Measurements from ENCODE around the gene CHRNA4.

The CHRNA4 gene

DNA sequence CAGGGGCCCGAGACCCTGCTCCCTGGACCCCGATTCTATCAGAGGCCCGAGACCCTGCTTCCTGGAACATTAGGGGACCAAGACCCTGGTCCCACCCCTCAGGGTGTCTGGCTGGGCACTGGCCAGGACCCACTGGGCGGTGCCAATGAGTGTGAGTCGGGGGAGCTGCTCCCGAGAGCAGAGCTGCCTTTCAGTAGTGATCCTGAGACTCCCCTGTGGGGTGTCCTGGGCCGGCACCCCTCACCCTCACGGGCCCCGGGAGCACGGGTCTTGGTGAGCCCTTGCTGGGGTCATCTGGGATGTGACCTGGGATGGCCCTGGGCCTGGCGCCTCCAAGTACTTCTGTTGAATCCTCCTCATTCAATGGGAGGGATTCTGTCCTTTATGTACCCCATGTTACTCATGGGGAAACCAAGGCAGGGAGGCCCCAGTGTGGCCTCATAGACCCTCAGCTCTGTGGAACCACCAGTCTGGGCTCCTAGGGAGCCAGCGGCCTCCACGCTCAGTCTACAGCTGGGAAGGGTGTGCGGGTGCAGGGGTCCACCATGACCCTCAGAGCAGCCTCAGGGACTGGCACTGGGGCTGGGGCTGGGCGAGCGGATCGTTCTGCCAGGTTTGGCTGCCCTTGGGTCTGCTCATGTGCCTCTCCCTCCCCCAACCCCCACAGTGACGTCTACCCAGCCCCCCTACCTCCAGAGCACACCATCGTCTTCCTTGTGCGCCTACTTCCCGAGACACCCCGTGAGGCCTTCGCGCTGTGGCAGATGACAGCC, 42.6 kb downstream of the CHRNA4 start:
- no peak for FAIRE-seq

DNA sequence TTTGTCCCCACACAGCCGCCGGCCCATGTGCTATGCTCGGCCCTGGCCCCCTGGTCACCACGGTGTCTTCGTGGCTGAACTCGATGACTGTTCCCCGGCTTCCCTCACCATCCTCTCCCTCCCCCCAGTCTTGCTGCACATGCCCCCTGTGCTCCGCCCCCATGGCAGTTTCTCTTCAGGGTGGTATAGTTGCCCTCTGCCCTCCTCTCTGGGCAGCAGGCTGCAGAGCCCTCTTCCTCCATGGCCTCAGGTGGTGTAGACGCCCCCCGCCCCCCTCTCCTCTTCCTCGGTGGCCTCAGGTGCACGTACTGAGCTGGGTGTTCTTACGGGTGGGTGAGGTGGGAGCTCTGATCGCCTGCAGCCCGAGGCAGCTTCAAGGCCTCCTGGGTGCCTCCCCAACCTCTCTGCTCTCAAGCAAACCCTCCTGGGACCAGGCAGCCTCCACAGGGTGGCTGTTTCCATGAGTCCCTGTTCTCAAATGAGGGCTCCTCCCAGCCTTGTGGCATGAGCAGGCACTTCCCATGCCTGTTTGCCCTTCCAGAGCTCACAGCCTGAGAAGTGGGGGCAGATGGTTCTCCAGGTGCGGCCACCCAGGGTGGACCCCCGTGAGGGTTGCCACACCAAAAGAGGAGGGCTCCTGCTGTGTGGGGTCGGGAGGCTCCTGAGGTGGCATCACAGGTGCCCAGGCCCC, 43.4 kb downstream of the CHRNA4 start:
- no peak for FAIRE-seq

DNA sequence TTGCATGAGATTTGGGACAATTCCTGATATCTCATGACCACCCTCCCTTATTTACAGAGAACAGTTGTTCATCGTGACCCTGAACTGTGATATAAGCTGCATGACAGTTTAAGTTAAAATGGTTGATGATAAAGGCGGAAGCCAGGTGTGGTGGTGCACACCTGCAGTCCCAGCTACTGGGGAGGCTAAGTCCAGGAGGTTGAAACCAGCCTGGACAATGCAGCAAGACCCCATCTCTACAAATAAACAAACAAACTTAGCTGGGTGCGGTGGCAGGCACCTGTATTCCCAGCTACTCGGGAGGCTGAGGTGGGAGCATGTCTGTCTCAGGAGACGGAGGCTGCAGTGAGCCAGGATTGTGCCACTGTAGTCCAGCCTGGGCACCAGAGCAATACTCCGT, 44.1 kb downstream of the CHRNA4 start:
- no peak for FAIRE-seq

DNA sequence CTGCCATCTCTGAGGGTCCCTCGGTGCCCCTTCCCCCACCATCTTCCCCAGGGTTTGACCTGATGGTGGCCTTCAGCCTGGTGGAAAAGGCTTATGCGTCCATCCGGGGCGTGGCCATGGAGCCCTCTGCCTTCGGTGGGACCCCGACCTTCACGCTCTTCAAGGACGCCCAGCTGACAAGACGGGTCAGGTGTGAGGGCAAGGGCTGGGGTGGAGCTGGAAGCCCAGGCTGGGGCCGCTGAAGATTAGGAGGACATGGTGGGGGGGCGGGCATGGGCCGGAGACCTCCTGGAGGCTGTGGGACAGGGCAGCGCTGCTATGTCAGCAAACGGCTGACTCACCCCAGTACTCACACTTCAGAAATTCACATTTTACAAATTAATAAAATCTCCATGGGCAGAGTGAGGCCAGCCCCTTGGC, 44.6 kb downstream of the CHRNA4 start:
- FAIRE-seq: no peak

DNA sequence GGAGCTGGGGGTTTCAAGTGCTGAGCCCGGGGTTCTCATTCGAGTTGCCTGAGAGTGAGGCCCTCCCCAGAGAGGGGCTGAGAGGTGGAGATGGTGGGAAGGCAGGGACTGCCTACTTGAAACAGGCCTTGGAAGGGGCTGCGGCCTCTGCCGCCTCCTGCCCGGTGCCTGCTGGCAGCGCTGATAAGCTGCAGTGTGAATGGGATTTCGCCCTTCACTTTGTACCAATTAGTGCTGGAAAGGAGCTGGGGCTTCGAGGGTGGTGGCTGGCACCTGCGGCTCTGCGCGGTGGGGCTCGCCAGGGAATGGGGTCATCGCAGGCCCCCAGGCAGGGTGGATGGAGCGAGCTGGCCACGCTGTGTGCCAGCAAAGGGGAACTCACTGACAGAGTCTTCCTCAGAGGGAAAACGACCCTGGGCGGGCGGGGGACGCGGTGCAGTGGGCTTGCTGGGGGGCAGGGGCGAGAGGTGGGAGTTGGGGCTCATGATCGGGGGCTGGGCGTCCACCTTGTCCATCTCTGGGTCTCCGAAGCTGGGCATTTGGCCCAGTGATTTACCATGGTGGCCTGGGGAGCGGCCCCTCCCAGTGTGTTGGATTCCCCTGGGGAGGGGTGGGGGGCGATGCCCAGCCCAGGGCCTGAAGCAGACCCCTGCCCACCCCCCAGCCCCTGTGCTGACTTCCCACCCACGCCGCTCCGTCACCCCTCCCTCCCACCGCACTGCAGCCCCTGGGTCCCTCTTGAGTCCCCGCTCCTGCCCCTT, 45.2 kb downstream of the CHRNA4 start:
- no peak for FAIRE-seq

DNA sequence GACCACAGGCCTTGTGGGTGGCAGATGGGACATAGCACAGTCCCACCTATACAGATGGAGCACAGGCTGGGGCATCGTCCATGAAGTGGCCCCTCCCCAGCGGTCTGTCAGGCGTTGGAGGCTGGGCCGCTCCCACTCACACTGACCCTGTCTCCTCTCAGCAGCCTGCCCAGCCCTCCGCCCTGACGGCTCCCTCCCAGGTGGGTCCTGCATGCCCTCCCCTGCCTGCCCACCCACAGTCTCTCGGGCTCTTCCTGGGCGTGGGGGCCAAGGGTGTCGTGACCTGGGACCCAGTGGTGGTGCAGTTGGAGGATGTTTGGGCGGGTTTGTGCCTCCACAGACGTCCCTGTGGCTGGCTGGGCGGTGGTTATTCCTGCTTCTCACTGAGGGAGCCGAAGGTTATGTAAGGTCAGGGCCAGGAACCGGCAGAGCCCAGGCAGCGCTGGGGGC, 45.9 kb downstream of the CHRNA4 start:
- no peak for FAIRE-seq

DNA sequence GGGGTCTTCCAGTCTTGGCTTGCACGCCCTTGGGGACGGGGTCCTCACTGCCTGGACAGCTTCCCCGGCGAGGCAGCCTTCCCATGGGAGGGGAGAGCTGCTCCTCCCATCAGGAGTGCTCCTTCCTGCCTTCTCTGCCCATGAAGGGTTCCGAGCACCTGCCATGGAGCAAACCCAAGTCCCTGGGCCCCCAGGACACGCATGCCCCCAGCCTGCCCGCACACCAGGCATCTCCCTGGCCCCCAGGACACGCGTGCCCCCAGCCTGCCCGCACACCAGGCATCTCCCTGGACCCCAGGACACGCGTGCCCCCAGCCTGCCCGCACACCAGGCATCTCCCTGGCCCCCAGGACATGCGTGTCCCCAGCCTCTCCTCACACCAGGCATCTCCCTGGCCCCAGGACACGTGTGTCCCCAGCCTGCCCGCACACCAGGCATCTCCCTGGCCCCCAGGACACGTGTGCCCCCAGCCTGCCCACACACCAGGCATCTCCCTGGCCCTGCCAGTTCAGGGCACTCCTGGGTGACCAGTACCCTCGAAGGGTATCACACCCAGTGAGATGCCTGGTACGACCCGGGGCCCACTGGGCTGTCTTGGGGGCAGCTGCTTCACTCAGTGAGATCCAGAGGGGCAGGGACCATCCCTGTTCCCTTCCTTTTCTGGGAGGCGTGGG, 46.4 kb downstream of the CHRNA4 start:
- FAIRE-seq: no peak

DNA sequence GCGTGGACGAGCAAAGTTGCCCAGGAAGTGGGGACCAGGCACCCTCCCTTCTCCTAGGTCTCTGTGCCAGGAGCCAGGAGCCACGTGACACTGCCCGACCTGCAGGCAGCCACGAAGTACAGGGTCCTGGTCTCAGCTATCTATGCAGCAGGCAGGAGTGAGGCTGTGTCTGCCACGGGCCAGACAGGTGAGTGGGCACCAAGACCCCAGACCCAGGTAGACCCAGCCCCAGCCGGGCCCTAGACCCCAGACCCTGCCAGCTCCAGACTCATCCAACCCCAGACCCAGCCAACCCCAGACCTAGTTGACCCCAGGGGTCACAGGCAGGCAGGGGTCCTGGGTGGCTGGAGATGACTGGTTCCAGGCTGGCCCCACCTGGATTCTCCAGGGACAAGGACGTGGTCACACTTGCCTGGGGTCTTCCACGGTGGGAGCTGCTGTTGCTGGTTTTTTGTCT, 47.1 kb downstream of the CHRNA4 start:
- FAIRE-seq: no peak

DNA sequence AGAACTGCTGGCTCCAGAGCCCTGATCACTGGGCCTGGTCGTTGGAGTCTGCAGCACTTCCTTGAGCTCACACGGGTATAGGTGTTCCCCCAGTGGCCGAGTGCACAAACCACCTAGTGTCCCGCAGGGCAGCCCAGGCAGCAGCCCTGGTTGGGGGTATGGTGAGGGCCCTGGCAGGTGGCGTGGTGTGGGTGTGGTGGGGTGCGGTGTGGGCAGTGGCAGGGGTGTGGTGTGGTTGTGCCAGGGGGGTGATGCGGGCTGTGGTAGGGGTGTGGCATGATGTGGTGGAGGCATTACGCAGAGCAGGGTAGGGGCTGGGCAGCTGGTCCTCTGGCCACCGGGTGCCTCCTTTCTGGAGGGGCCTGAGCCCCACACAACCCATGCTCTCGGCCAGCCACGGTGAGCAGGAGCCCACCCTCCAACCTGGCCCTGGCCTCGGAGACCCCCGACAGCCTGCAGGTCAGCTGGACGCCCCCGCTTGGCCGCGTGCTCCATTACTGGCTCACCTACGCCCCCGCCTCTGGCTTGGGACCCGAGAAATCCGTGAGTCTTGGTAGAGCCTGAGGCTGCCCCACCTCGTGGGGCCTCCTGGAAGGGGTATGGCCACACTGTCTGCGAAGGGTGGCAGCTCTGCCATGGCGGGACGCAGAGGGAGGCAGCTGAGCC, 47.7 kb downstream of the CHRNA4 start:
- no peak for FAIRE-seq

DNA sequence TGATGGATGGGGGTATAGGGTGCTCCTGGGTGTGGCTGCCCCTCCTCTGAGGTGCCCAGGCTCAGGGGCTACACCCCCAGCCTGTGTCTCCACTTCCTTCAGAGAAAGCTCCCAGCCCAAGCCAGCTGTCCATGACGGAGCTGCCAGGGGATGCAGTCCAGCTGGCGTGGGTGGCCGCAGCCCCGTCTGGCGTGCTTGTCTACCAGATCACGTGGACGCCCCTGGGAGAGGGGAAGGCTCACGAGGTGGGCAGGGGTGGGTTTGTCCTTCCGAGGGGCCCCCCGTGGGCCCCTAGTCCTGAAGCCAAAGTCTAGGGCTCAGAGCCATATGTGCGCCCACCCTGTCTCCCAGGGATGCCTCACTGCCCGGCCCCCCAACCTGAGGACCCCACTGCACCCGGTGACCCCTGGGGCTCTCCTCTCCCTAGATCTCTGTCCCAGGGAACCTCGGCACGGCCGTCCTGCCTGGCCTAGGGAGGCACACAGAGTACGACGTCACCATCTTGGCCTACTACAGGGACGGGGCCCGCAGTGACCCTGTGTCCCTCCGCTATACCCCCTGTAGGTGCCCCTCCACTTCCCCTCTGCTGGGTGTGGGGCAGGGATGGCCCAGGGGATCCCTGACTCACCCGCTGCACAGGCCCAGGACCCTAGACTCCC, 48.3 kb downstream of the CHRNA4 start:
- FAIRE-seq: no peak

DNA sequence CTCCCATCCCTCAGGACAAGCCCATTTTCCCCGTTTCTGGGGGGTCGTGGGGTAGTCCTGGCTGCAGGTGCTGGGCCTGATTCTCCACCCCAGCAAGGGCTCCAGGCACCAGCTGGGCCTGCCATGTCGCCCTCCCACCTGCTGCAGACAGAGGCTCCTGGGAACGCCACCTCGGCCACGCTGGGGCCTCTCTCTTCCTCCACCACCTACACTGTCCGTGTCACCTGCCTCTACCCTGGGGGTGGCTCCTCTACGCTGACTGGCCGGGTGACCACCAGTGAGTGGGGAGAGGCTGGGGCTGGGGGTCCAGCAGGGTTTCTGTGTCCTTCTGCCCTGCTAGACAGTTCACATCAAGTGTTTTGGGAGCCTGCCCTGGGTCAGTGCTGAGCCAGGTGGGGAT, 48.9 kb downstream of the CHRNA4 start:
- FAIRE-seq: no peak

DNA sequence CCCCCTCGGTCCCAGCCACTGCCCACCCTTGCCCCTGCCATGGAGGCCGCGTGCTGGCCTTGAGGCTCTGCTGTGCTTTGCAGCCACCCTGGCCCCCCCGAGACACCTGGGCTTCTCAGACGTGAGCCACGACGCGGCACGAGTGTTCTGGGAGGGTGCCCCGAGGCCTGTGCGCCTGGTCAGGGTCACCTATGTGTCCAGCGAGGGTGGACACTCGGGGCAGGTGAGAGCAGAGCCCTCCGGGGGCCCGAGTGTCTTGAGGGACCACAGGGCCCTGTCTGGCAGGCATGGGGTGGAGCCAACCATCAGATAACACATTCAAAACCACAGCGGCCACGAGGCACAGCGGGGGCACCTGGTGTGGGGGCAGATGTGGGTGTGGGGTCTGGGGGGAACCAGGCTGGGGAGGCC, 49.3 kb downstream of the CHRNA4 start:
- FAIRE-seq: no peak

DNA sequence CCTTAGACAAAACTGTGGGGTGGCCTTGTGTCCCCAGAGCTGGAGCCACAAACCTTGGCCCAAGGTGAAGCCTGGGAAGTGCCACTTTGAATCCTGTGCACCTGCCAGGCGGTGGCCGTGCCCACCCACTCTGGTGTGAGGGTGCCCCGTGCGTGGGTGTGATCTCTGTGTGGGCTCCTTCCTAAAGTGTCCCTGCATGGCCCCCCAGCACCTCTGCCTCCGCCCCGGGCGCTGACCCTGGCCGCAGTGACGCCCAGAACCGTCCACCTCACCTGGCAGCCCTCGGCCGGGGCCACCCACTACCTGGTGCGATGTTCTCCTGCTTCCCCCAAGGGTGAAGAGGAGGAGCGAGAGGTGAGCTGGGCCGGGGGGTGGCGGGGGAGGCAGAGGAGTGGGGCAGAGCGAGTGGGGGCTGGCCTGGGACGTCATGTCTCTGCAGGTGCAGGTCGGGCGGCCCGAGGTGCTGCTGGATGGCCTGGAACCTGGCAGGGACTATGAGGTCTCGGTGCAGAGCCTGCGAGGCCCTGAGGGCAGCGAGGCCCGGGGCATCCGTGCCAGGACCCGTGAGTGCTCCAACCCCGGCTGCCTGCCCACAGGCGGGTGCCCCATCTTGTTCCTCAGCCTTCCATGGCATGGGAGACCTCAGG, 49.8 kb downstream of the CHRNA4 start:
- no peak for FAIRE-seq

DNA sequence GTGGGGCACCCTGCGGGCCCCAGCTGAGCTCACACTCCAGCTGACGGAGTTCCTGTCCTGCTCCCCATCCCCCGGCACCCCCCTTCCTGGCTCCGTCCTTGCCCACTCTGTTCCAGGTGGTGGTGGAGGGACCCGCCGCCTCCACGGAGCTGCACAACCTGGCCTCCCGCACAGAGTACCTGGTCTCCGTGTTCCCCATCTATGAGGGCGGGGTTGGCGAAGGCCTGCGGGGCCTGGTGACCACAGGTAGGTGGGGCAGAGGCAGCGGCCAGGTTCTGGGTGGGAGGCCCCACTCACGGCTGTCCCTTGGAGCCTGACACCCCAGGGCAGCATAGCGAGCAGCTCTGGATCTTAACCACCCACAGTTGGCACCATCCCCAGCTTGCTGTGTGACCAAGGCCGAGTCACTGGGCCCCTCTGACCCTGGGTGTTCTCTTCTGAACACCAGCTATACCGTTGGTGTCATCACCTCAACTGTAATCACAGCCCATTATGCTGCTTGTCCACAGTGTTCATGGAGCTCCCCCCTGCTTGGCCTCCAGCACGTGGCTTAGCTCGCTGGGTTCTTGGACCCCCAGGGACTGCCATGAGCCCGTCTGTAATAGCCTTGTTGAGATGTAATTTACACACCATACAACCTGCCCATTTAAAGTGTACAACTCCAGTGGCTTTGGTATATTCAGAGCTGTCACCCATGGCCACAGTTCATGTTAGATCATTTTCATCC, 50.7 kb downstream of the CHRNA4 start:
- FAIRE-seq: no peak

DNA sequence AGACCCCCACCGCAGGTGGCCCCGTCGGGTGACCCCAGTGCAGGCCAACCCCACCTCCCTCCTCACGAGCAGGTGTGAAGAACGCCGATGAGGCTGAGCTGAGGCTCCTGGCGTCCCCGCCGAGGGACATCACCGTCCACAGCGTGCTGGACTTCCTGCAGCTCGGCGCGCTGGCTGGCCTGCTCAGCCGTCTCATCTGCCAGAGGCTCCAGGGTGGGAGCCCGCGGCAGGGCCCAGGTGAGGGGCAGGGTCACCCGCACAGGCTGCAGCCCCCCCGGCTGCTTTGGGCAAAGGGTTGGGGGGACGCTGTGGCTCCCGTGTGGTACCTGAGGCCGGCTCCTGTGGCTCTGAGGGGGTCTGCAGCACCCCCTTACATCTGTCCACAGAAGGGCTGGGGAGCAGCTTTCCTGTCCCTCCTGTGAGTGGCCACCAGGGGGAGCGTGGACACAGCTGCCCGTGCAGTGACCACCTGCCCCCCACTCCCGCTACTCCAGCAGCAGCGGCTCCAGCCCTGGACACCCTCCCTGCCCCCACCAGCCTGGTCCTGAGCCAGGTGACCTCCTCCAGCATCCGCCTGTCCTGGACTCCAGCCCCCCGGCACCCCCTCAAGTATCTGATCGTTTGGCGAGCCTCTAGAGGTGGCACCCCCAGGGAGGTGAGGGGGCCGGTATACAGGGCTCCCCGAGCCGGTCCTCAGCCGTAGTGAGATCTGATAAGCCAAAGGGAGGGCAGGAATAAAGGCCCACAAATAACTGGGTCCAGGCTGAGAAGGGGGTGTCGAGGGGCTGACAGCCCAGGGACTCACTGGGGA, 51.7 kb downstream of the CHRNA4 start:
- FAIRE-seq: no peak

DNA sequence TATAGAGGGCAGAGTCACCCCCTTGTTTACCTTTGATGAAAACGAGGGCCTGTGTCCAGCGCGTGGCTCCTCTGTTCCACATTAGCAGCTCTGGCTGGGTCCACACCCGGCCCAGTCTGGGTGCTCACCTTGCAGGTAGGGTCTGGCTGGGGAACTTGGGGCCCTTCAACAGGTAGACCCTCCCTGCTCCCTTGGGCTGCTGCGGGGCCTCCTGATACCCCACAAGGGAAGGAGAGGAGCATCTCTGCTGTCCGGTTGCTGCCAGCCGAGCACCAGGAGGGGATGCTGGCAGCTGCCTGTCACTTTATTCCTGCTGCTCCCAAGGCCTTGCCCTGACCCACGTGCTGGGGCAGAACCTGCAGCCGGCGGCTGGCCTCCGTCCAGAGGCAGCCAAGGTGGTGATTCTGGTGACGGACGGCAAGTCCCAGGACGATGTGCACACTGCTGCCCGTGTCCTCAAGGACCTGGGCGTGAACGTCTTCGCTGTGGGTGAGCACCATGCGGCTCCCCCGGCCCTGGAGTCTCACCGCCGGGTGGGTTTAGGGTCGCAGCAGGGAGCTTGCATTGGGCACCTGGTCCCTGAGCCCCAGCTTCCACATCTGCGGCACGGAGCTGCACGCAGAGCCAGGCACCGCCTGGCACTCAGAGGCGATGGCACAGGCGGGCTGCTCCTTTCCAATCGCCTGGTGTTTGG, 52.8 kb downstream of the CHRNA4 start:
- FAIRE-seq: no peak

DNA sequence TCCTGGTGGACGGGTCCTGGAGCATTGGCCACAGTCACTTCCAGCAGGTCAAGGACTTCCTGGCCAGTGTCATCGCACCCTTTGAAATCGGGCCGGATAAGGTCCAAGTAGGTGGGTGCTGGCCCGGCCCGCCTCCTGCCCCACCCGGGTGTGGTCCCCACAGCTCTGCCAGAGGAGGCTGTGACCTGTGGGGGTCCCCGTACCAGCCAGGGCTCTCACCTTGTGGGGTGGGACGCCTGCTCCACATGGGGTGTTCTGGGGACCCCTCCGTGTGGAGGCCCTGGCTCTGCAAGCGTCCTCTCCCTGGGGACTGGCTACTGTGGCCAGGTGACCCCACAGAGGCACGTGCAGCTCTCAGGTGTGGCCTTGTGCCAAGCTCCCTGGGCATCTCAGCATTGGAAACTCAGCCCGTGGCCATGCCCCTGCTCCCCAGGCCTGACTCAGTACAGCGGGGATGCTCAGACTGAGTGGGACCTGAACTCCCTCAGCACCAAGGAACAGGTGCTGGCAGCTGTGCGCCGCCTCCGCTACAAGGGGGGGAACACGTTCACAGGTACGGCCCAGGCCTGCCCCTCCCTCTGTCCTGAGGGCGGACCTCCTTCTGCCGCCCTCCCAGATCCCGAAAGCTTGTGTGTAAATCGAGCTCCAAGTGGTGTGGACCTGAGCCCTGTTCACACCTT, 53.5 kb downstream of the CHRNA4 start:
- no peak for FAIRE-seq

Measured in islet of Langerhans (tissue), 1 donor.